HG02610 (cell line): ENCODE data around the gene HCST.

Experiments used
- ATAC-seq: cut with Tn5 transposase; IDR thresholded peaks from one replicate; pipeline ENCODE4 v1.9.1; 2021; ENCODE audit warnings: mild to moderate bottlenecking, moderate library complexity; ENCODE audit not compliant: unreplicated experiment

Gene HCST

GRCh38 chr19:35935911-35936737, 33.8 kb downstream of the HCST start, which contains the start of gene LRFN3:
Gene LRFN3 (plus strand): TSS chr19:35936374. CDS start chr19:35939426, 3,052 bp downstream.
- ATAC-seq = no peak

GRCh38 chr19:35936738-35937268, 34.5 kb downstream of the HCST start:
- ATAC-seq = no peak

GRCh38 chr19:35937345-35938281, 35.3 kb downstream of the HCST start:
- no peak for ATAC-seq

- no peak for ATAC-seq
These were observed 36.2 kb downstream of the HCST start for GRCh38 chr19:35938282-35939224.

- no peak for ATAC-seq
These were observed 37.2 kb downstream of the HCST start for GRCh38 chr19:35939307-35940077.

GRCh38 chr19:35940078-35940775, 37.9 kb downstream of the HCST start:
- ATAC-seq = no peak

- no peak for ATAC-seq
These were observed 38.5 kb downstream of the HCST start for GRCh38 chr19:35940839-35941238.

GRCh38 chr19:35942235-35942634, 39.9 kb downstream of the HCST start:
- no peak for ATAC-seq

GRCh38 chr19:35943321-35944301, 41.3 kb downstream of the HCST start:
- ATAC-seq = no peak

GRCh38 chr19:35944556-35944955, 42.2 kb downstream of the HCST start:
- no peak for ATAC-seq

- ATAC-seq = no peak
These were observed 42.9 kb downstream of the HCST start for GRCh38 chr19:35945121-35945790.

- ATAC-seq = no peak
These were observed 43.9 kb downstream of the HCST start for GRCh38 chr19:35946203-35946602.

- ATAC-seq = no peak
These were observed 46.8 kb downstream of the HCST start for GRCh38 chr19:35949131-35949530.
